ENCODE data around the gene GPR119. TPM values are rescaled to one million over a fixed set of nuclear protein-coding genes. Genes with fewer than 3 reads are reported as not detected.
"Not testable (repeated sequence)": the region's sequence is repeated elsewhere in the genome, so short reads cannot be mapped to it uniquely, and the experiment has no call there.

The GPR119 gene
- total and polyA plus RNA-seq, 2 donors: not detected

- H3K36me3 ChIP-seq (ENCODE audit: control insufficient read depth in 2 of 2, insufficient read depth in 2 of 2, low read length in 1 of 2): no peaks in the 10 kb centered on the region
- no peak for DNase-seq (ENCODE audit: low read depth in 6 of 9, low spot score in 9 of 9)
- no peak overlapping the region for H3K27ac ChIP-seq (ENCODE audit: low read depth in 1 of 2, low read length in 1 of 2)
- no peaks in the 10 kb centered on the region for H3K9me3 ChIP-seq (ENCODE audit: control insufficient read depth in 2 of 2, insufficient read depth in 1 of 2, low read length in 1 of 2)
- no peak overlapping the region for H3K4me3 ChIP-seq (ENCODE audit: low read length in 2 of 2)
- H3K4me1 ChIP-seq (ENCODE audit: control insufficient read depth in 2 of 2, insufficient read depth in 2 of 2, low read length in 2 of 2): no peaks in the 10 kb centered on the region
- no peaks in the 10 kb centered on the region for H3K27me3 ChIP-seq (ENCODE audit: control insufficient read depth in 2 of 2, insufficient read depth in 1 of 2, low read length in 1 of 2)
- WGBS: over 99% methylated on average over 3 of the region's 3 CpGs
Observed at GRCh38 chrX:130351567-130351966, 33.9 kb downstream of the GPR119 start.

- WGBS: 98% methylated on average over 1 of the region's 1 CpG
- Histone ChIP-seq H3K9me3 (ENCODE audit: control insufficient read depth in 2 of 2, insufficient read depth in 1 of 2, low read length in 1 of 2) (no peaks in the 10 kb centered on the region), H3K27ac (ENCODE audit: low read depth in 1 of 2, low read length in 1 of 2) (no peak overlapping the region), H3K4me3 (ENCODE audit: low read length in 2 of 2) (no peak overlapping the region), H3K36me3 (ENCODE audit: control insufficient read depth in 2 of 2, insufficient read depth in 2 of 2, low read length in 1 of 2) (no peaks in the 10 kb centered on the region), H3K4me1 (ENCODE audit: control insufficient read depth in 2 of 2, insufficient read depth in 2 of 2, low read length in 2 of 2) (no peaks in the 10 kb centered on the region), H3K27me3 (ENCODE audit: control insufficient read depth in 2 of 2, insufficient read depth in 1 of 2, low read length in 1 of 2) (no peaks in the 10 kb centered on the region)
- DNase-seq (ENCODE audit: low read depth in 6 of 9, low spot score in 9 of 9): no peak
Observed at GRCh38 chrX:130347321-130347720, 38.2 kb downstream of the GPR119 start.

GRCh38 chrX:130343411-130343810, 42.1 kb downstream of the GPR119 start:
- Histone ChIP-seq H3K4me3 (ENCODE audit: low read length in 2 of 2) (no peak overlapping the region), H3K4me1 (ENCODE audit: control insufficient read depth in 2 of 2, insufficient read depth in 2 of 2, low read length in 2 of 2) (peaks cover 3 to 4% of the 10 kb centered on the region in 2 donors), H3K36me3 (ENCODE audit: control insufficient read depth in 2 of 2, insufficient read depth in 2 of 2, low read length in 1 of 2) (no peaks in the 10 kb centered on the region), H3K9me3 (ENCODE audit: control insufficient read depth in 2 of 2, insufficient read depth in 1 of 2, low read length in 1 of 2) (no peaks in the 10 kb centered on the region), H3K27ac (ENCODE audit: low read depth in 1 of 2, low read length in 1 of 2) (no peak overlapping the region), H3K27me3 (ENCODE audit: control insufficient read depth in 2 of 2, insufficient read depth in 1 of 2, low read length in 1 of 2) (no peaks in the 10 kb centered on the region)
- no peak for DNase-seq (ENCODE audit: low read depth in 6 of 9, low spot score in 9 of 9)
- 100% methylated on average over 1 of the region's 1 CpG for WGBS

- H3K4me1 ChIP-seq (ENCODE audit: control insufficient read depth in 2 of 2, insufficient read depth in 2 of 2, low read length in 2 of 2): peaks cover 3 to 4% of the 10 kb centered on the region in 2 donors
- WGBS: 17% methylated on average over 9 of the region's 9 CpGs
- no peaks in the 10 kb centered on the region for H3K36me3 ChIP-seq (ENCODE audit: control insufficient read depth in 2 of 2, insufficient read depth in 2 of 2, low read length in 1 of 2)
- no peaks in the 10 kb centered on the region for H3K27me3 ChIP-seq (ENCODE audit: control insufficient read depth in 2 of 2, insufficient read depth in 1 of 2, low read length in 1 of 2)
- no peak for DNase-seq (ENCODE audit: low read depth in 6 of 9, low spot score in 9 of 9)
- no peaks in the 10 kb centered on the region for H3K9me3 ChIP-seq (ENCODE audit: control insufficient read depth in 2 of 2, insufficient read depth in 1 of 2, low read length in 1 of 2)
- H3K27ac ChIP-seq (ENCODE audit: low read depth in 1 of 2, low read length in 1 of 2): no peak overlapping the region
- H3K4me3 ChIP-seq (ENCODE audit: low read length in 2 of 2): peak overlapping the region; percentile 63 to 71
Observed at GRCh38 chrX:130340271-130340670, 45.2 kb downstream of the GPR119 start.

- H3K27ac ChIP-seq (ENCODE audit: low read depth in 1 of 2, low read length in 1 of 2): peak within 1 kb of the TSS in 1 of 2 donors; percentile 37
- H3K27me3 ChIP-seq (ENCODE audit: control insufficient read depth in 2 of 2, insufficient read depth in 1 of 2, low read length in 1 of 2): no peaks in the 10 kb centered on the region
- no peaks in the 10 kb centered on the region for H3K9me3 ChIP-seq (ENCODE audit: control insufficient read depth in 2 of 2, insufficient read depth in 1 of 2, low read length in 1 of 2)
- peak within 1 kb of the TSS; percentile 63 to 71 for H3K4me3 ChIP-seq (ENCODE audit: low read length in 2 of 2)
- DNase-seq (ENCODE audit: low read depth in 6 of 9, low spot score in 9 of 9): peak; percentile 48 to 89 (median 67)
- no peaks in the 10 kb centered on the region for H3K36me3 ChIP-seq (ENCODE audit: control insufficient read depth in 2 of 2, insufficient read depth in 2 of 2, low read length in 1 of 2)
- under 1% methylated on average over 55 of the region's 55 CpGs for WGBS
- peaks cover 3 to 4% of the 10 kb centered on the region in 2 donors for H3K4me1 ChIP-seq (ENCODE audit: control insufficient read depth in 2 of 2, insufficient read depth in 2 of 2, low read length in 2 of 2)
Observed at GRCh38 chrX:130339408-130340222, 45.9 kb downstream of the GPR119 start, which contains the start of gene SLC25A14. Gene SLC25A14, plus strand, starts transcription at chrX:130339919. Its CDS starts 360 bp downstream, at chrX:130340279.

GRCh38 chrX:130338869-130339268, 46.6 kb downstream of the GPR119 start:
- H3K36me3 ChIP-seq (ENCODE audit: control insufficient read depth in 2 of 2, insufficient read depth in 2 of 2, low read length in 1 of 2); DNase-seq (ENCODE audit: low read depth in 6 of 9, low spot score in 9 of 9); H3K9me3 ChIP-seq (ENCODE audit: control insufficient read depth in 2 of 2, insufficient read depth in 1 of 2, low read length in 1 of 2); H3K4me3 ChIP-seq (ENCODE audit: low read length in 2 of 2); H3K27ac ChIP-seq (ENCODE audit: low read depth in 1 of 2, low read length in 1 of 2); H3K4me1 ChIP-seq (ENCODE audit: control insufficient read depth in 2 of 2, insufficient read depth in 2 of 2, low read length in 2 of 2); H3K27me3 ChIP-seq (ENCODE audit: control insufficient read depth in 2 of 2, insufficient read depth in 1 of 2, low read length in 1 of 2): not testable (repeated sequence)
- 87% methylated on average over 8 of the region's 8 CpGs for WGBS

GRCh38 chrX:130336531-130336930, 48.9 kb downstream of the GPR119 start:
- 80% methylated on average over 4 of the region's 4 CpGs for WGBS
- Histone ChIP-seq H3K36me3 (ENCODE audit: control insufficient read depth in 2 of 2, insufficient read depth in 2 of 2, low read length in 1 of 2) (no peaks in the 10 kb centered on the region), H3K4me3 (ENCODE audit: low read length in 2 of 2) (no peak overlapping the region), H3K27me3 (ENCODE audit: control insufficient read depth in 2 of 2, insufficient read depth in 1 of 2, low read length in 1 of 2) (no peaks in the 10 kb centered on the region), H3K27ac (ENCODE audit: low read depth in 1 of 2, low read length in 1 of 2) (no peak overlapping the region), H3K9me3 (ENCODE audit: control insufficient read depth in 2 of 2, insufficient read depth in 1 of 2, low read length in 1 of 2) (no peaks in the 10 kb centered on the region), H3K4me1 (ENCODE audit: control insufficient read depth in 2 of 2, insufficient read depth in 2 of 2, low read length in 2 of 2) (peaks cover 3 to 4% of the 10 kb centered on the region in 2 donors)
- DNase-seq (ENCODE audit: low read depth in 6 of 9, low spot score in 9 of 9): no peak

Other genes with a start within 250 kb of the GPR119 start
- gene AIFM1, start 219.8 kb downstream of the GPR119 start, total RNA-seq: 30.3 TPM
- gene AIFM1, start 219.8 kb downstream of the GPR119 start, polyA plus RNA-seq: 29.3 TPM
- 9.9 TPM for gene RAB33A, start 213.7 kb downstream of the GPR119 start, total RNA-seq
- gene RAB33A, start 213.7 kb downstream of the GPR119 start, polyA plus RNA-seq: 7.7 TPM
- gene ZNF280C, start 116.8 kb downstream of the GPR119 start, total RNA-seq: 3.2 TPM
- 2.4 TPM for gene ZNF280C, start 116.8 kb downstream of the GPR119 start, polyA plus RNA-seq
- 11.9 TPM for gene SLC25A14, start 45.8 kb downstream of the GPR119 start, total RNA-seq
- gene SLC25A14, start 45.8 kb downstream of the GPR119 start, polyA plus RNA-seq: 23.7 TPM
- gene RBMX2, start 16.3 kb upstream of the GPR119 start, total RNA-seq: 45.9 TPM
- 33.8 TPM for gene RBMX2, start 16.3 kb upstream of the GPR119 start, polyA plus RNA-seq

Measured in thymus (tissue), 11 donors.